HG03066 (cell line): ENCODE data around the gene NOM1.
"Not testable (repeated sequence)": the region's sequence is repeated elsewhere in the genome, so short reads cannot be mapped to it uniquely, and the experiment has no call there.

Experiments
- ATAC-seq: cut with Tn5 transposase; IDR thresholded peaks from one replicate; pipeline ENCODE4 v1.9.1; 2021; ENCODE audit warnings: low read depth; ENCODE audit not compliant: unreplicated experiment

Gene NOM1

GRCh38 chr7:156936766-156937165 lies 12.7 kb upstream of the NOM1 start:
- ATAC-seq: not testable (repeated sequence)

- no peak for ATAC-seq
Measured at GRCh38 chr7:156940421-156941122, 8.9 kb upstream of the NOM1 start.

- ATAC-seq: no peak
Measured at GRCh38 chr7:156941393-156942182, 7.9 kb upstream of the NOM1 start.

DNA sequence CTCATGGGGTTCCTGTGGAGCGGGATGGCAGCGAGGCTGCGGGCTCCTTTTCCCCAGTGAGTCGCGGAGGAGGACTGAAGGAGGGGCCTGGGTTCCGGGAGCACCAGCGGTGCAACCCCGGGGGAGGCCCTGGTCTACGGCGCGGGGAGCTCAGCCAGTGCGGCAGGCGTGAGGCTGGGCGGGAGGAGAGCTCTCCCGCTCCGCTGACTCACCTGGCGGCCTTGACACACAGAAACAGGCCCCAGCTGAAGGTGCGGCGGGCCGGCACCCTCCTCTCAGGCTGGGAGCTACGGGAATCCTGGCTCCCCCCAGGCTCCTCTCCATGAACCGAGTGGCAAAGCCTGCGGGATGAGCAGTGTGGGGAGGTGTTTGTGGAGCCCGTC lies 6.8 kb upstream of the NOM1 start:
- ATAC-seq: no peak

DNA sequence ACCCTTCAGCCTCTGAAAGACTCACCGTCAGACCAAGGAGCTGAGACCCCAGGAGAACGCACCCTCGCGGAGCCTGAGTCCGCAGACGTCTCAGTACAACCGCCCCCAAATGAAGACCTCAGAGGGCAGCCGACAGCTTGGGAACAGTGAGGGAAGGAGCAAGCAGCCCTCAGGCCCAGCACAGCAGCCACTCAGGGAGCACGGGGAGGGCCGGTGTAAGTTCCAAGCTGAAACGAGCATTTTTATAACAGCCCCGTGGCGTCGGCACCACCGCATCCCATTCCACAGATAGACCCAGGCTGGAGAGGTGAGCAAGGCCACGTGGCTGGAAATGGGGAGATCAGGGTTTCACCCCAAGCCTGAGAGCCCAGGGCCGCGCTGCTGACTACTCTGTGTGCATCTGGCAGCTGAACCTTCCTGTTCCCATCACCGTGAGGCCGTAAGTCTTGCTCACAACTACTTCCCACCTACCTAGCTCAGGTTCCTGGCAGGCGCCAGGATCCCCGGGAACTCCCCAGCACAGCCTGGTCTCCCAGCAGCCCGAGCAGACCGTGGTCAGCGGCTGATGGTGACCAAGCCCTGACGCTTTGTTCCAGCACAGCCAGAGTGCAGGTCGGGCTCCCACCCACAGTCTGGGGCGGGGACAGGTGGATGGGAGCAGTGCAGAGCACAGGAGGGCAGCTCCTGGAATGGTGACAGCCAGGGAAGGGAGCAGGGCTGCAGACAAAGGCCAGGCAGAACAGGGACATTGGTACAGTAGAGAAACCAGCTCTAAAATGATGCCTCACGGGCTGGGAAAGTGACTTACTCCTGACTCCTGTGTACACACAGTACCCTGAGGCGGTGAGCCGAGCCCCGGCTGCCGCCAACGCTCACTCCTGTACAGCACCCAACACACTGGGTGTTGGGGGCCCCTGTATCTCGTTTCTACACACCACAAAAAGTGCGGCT lies 6.1 kb upstream of the NOM1 start:
- ATAC-seq: no peak

- ATAC-seq: no peak
Measured at GRCh38 chr7:156944876-156945275, 4.6 kb upstream of the NOM1 start.

DNA sequence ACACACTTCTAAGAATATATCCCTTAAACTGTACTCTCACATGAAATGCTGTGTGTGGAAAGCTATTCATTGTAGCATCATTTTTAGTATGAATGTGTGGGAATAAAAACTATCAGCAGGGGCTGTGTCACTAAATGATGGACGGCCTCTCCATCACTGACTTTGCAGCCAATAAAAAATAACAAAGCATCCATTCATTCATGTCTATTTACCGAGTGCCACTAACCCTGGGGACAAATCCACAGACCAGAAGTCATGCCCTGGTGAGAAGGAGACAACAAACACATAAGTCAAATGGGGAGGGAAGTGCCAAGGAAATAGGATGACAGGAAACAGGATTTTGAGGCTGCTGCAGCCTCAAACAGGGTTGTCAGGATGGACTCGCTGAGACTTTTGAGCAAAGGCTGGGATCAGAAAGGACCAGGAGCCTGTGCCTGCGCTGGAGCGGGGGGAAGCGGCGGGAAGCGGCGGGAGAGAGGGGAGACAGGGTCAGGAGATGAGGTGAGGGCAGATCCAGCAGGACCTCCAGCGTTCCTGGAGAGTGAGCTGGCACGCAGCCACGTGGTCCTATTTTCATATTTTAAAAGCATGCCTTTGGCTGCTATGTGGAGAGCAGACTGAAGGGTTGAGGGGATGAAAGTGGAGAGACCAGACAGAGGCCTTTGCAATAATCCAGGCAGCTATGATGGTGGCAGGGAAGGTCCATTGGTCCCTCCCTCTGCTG lies 2.2 kb upstream of the NOM1 start:
- ATAC-seq: no peak

- no peak for ATAC-seq
Measured at GRCh38 chr7:156948361-156948760, 1.2 kb upstream of the NOM1 start.

GRCh38 chr7:156950381-156950858 lies 908 bp downstream of the NOM1 start:
- ATAC-seq: no peak

DNA sequence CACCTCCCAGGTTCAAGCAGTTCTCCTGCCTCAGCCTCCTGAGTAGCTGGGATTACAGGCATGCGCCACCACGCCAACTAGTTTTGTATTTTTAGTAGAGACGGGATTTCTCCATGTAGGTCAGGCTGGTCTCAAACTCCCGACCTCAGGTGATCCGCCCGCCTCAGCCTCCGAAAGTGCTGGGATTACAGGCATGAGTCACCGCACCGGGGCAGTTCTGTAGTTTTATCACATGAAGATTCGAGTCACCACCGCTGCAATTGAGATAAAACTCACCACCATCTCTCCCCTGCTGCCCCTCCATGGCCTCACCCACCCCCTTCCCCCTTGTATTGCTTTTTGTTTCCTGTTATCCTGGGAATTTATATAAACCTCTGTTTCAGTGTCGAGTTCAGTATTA lies 3.7 kb downstream of the NOM1 start:
- ATAC-seq: not testable (repeated sequence)

DNA sequence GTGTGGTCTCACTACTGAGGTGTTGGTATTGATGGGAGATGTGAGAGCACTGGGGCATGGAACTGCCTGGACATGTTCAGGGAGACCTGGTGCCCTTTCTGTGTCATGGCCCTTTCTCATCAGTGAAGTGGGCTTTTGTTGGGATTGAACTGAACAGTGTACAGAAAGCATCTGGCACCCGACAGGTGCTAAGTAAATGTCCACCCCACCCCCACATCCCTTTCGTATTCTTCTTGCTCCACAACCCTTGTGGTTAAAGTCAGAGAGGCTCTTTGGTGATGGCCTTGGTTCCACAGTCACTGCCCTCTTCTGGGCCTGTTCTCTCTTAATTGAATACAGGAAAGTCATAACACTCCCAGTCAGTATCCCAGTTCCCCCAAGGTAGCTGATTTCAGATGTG lies 5.4 kb downstream of the NOM1 start:
- no peak for ATAC-seq

- ATAC-seq: no peak
Measured at GRCh38 chr7:156956727-156957126, 7.2 kb downstream of the NOM1 start.

DNA sequence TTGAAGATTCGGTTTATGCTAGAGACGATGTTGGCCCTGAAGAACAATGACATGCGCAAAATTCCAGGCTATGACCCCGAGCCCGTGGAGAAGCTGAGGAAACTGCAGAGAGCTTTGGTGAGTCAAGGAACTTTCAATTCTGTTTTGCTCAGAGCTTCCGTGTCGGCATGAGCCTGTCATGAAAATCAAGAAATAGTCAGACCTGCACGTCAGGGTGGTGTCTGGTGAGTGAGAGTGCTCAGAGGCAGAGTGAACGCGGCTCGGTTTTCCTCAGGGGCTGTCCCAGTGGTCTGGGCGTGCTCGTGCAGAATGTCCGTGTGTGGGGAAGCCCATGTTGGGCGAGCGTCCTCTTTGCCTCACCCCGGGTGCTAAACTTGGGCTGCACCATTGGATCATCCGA lies 12.6 kb downstream of the NOM1 start:
- no peak for ATAC-seq

DNA sequence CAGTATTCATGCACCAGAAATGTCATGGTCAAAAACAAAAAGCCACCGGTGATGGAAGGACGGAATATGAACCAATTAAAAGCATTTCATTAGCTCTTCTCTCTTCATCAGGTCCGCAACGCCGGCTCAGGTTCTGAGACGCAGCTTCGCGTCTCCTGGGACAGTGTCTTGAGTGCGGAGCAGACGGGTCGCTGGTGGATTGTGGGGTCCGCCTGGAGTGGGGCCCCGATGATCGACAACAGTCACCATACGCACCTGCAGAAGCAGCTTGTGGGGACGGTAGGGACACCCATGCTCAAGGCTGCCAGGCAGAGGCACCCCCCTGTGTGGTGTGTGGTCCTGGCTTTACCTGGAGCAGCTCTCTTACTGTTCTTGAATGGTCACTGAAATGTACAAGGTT lies 13.4 kb downstream of the NOM1 start:
- no peak for ATAC-seq

DNA sequence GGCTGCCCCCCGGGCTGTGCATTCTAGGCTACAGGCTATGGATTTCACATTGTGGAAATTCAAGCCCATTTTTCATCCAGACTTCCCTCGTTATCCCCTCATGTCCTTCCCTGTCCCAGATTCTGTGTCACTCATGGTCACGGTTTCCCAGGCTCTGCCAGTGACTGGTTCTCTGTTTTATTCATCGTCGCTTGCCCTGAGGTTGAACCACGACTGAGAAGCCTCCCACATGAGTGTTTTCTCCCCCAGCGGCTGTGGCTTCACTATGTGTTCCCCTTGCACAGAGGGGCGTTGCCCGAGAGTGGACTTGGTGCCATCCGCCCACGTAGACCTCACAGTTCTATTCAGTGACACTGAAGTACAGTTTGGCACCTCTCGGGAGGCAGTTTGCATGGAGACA lies 14.0 kb downstream of the NOM1 start:
- no peak for ATAC-seq

DNA sequence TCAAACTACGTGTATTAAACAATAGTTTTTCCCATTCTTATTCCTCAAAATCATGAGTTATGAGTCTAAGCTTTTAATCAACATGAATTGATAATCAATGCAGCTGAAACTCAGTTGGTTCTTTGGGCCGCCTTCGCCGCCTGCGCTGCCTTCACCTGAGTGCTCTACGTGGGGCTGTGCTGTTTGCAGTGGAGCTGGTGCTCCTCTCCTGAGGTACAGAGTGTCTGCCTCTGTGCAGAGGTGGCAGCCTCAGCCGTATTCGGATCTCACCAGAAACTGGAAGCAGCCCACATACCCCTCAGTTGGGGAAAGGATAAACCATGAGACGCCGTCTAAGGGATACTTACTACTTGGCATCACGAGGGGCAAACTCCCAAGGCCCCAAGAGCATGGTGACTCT lies 15.5 kb downstream of the NOM1 start:
- ATAC-seq: no peak

- no peak for ATAC-seq
Measured at GRCh38 chr7:156966387-156966786, 16.9 kb downstream of the NOM1 start.

GRCh38 chr7:156968183-156968582 lies 18.7 kb downstream of the NOM1 start:
- ATAC-seq: no peak

DNA sequence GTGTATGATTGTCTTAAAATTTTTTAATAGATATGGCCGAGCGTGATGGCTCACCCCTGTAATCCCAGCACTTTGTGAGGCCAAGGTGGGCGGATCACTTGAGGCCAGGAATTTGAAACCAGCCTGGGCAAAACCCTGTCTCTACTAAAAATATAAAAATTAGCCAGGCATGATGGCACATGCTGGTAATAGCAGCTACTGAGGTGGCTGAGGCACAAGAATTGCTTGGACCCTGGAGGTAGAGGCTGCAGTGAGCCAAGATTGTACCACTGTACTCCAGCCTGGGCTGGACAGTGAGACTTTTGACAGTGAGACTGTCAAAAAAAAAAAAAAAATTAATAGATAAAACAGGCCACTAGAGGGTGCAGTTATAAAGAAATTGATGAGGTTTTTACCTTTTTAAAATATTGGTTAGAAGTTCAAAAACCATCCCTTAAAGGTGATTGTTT lies 20.5 kb downstream of the NOM1 start:
- no peak for ATAC-seq

DNA sequence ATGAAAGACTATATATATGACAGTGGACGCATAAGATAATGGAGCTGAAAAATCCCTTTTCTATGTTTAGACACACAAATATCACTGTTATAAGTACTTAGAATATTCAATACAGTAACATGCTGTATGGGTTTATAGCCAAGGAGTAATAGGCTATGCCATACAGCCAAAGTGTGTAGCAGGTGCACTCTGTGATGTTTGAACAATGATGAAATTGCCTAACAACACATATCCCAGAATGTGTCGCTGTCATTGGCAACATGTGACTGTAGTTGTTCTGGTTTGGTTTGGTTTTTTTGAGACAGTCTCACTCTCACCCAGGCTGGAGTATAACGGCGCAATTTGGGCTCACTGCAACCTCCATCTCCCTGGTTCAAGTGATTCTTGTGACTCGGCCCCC lies 26.1 kb downstream of the NOM1 start:
- ATAC-seq: no peak
